A549 (cell line): ENCODE measurements around the gene PRSS8.

ENCODE experiments used
- CHD2 ChIP-seq: fragments of 150-350 bp; IDR thresholded peaks from 2 replicates; pipeline ENCODE4 v1.6.1; 2014; ENCODE audit warnings: low read length; ENCODE audit not compliant: partially characterized antibody
- ELK1 ChIP-seq: fragments of 150-350 bp; IDR thresholded peaks from 2 replicates; pipeline ENCODE4 v1.6.1; 2014; ENCODE audit warnings: low read depth, mild to moderate bottlenecking, low read length
- EP300 ChIP-seq, 2 experiments: fragments of >200 bp; sonication (Bioruptor Twin); formaldehyde crosslinking; IDR thresholded peaks; 2 replicates in 1 of 2; 3 replicates in 1 of 2; pipeline ENCODE4 v1.6.1; 2016 to 2017
- ESRRA ChIP-seq: fragments of 150-350 bp; IDR thresholded peaks from 2 replicates; pipeline ENCODE4 v1.6.1; 2014; ENCODE audit warnings: mild to moderate bottlenecking, low read length, borderline replicate concordance
- KDM1A ChIP-seq: fragments of 200-600 bp; sonication (generic); IDR thresholded peaks from 2 replicates; pipeline ENCODE4 v1.6.1; 2016; ENCODE audit warnings: low read depth, mild to moderate bottlenecking
- NFE2L2 ChIP-seq: fragments of 150-350 bp; conservative IDR thresholded peaks from 2 replicates; pipeline ENCODE4 v1.6.1; 2014; ENCODE audit warnings: low read length
- POLR2A ChIP-seq: IDR thresholded peaks from 2 replicates; pipeline ENCODE4 v1.6.1; 2012; ENCODE audit warnings: mild to moderate bottlenecking, low read length
- RFX5 ChIP-seq: fragments of 450-650 bp; IDR thresholded peaks from 2 replicates; pipeline ENCODE4 v1.7.1; 2014; ENCODE audit warnings: antibody characterized with exemption, mild to moderate bottlenecking, moderate library complexity
- SMC3 ChIP-seq: fragments of >200 bp; sonication (Bioruptor Twin); formaldehyde crosslinking; IDR thresholded peaks from 3 replicates; pipeline ENCODE4 v1.6.1; 2018; ENCODE audit warnings: inconsistent platforms
- TF ChIP-seq, protein P1 (sequence below): fragments of >200 bp; sonication (Bioruptor Twin); formaldehyde crosslinking; IDR thresholded peaks from 3 replicates; pipeline ENCODE4 v1.5.1; 2016
- TF ChIP-seq, protein P2 (sequence below): fragments of 450-650 bp; IDR thresholded peaks from 2 replicates; pipeline ENCODE4 v1.6.1; 2014; ENCODE audit warnings: antibody characterized with exemption
- TF ChIP-seq, protein P3 (sequence below): IDR thresholded peaks from 2 replicates; pipeline ENCODE4 v1.6.1; 2012

DNA sequence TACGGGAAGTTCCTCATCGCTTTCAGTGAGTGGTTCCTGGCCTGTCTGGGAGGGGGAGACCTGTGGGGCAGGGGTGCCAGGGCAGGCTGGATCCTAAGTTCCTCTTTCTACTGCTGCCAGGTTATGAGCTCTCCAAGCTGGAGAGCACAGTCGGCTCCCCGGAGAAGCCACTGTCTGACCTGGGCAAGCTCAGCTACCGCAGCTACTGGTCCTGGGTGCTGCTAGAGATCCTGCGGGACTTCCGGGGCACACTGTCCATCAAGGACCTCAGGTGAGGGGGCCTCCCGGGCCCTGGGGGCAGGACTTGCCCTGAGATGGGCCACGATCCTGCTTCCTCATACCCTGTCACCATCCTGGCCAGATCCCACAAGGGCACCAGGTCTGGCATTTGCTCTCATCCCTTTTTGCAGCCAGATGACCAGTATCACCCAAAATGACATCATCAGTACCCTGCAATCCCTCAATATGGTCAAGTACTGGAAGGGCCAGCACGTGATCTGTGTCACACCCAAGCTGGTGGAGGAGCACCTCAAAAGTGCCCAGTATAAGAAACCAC lies 5.1 kb downstream of the PRSS8 start:
- TF ChIP-seq KDM1A (no peak), ESRRA (no peak), POLR2A (no peak), EP300 (IDR thresholded peaks at IDR 0.05) (no peak), NFE2L2 (no peak), SMC3 (no peak), CHD2 (no peak), RFX5 (no peak), ELK1 (no peak)
- TF ChIP-seq, protein P1, sequence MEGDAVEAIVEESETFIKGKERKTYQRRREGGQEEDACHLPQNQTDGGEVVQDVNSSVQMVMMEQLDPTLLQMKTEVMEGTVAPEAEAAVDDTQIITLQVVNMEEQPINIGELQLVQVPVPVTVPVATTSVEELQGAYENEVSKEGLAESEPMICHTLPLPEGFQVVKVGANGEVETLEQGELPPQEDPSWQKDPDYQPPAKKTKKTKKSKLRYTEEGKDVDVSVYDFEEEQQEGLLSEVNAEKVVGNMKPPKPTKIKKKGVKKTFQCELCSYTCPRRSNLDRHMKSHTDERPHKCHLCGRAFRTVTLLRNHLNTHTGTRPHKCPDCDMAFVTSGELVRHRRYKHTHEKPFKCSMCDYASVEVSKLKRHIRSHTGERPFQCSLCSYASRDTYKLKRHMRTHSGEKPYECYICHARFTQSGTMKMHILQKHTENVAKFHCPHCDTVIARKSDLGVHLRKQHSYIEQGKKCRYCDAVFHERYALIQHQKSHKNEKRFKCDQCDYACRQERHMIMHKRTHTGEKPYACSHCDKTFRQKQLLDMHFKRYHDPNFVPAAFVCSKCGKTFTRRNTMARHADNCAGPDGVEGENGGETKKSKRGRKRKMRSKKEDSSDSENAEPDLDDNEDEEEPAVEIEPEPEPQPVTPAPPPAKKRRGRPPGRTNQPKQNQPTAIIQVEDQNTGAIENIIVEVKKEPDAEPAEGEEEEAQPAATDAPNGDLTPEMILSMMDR, result no peak
- TF ChIP-seq, protein P2, sequence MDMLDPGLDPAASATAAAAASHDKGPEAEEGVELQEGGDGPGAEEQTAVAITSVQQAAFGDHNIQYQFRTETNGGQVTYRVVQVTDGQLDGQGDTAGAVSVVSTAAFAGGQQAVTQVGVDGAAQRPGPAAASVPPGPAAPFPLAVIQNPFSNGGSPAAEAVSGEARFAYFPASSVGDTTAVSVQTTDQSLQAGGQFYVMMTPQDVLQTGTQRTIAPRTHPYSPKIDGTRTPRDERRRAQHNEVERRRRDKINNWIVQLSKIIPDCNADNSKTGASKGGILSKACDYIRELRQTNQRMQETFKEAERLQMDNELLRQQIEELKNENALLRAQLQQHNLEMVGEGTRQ, result no peak
- TF ChIP-seq, protein P3, sequence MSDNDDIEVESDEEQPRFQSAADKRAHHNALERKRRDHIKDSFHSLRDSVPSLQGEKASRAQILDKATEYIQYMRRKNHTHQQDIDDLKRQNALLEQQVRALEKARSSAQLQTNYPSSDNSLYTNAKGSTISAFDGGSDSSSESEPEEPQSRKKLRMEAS, result no peak
